ENCODE data around the gene C10orf105.

GRCh38 chr10:71754562-71754961 lies 35.0 kb upstream of the C10orf105 start:
- TF ChIP-seq POLR2A (IDR thresholded peaks at IDR 0.05) = no peak
- TF ChIP-seq CTCF (IDR thresholded peaks at IDR 0.05) = no peak

Measured in uterus (tissue), 2 donors.